H9 (cell line): ENCODE data around the gene WDR54. TPM values are rescaled to one million over a fixed set of nuclear protein-coding genes. Genes with fewer than 3 reads are reported as not detected.

Experiments
- DNase-seq: peaks from one replicate; pipeline ENCODE4 v3.0.0-alpha.2; 2017
- H2AFZ ChIP-seq: one replicate; pipeline ENCODE4 v1.6.1; 2013; ENCODE audit warnings: mild to moderate bottlenecking, low read length, control low read depth, moderate library complexity
- H2AK5ac ChIP-seq: 2 replicates; pipeline ENCODE4 v1.6.1; 2013; ENCODE audit warnings: low read length, control low read depth, mixed read lengths; ENCODE audit not compliant: insufficient read length
- H2BK120ac ChIP-seq: one replicate; pipeline ENCODE4 v1.6.1; 2013; ENCODE audit warnings: low read depth, mild to moderate bottlenecking, low read length, control low read depth, inconsistent platforms; ENCODE audit not compliant: poor library complexity, severe bottlenecking
- H2BK12ac ChIP-seq: 2 replicates; pipeline ENCODE4 v1.6.1; 2013; ENCODE audit warnings: low read length, control low read depth, mixed read lengths, low read depth; ENCODE audit not compliant: insufficient read length
- H2BK15ac ChIP-seq: 2 replicates; pipeline ENCODE4 v1.6.1; 2013; ENCODE audit warnings: low read depth, low read length, control low read depth
- H2BK20ac ChIP-seq: one replicate; pipeline ENCODE4 v1.6.1; 2013; ENCODE audit warnings: low read depth, mild to moderate bottlenecking, low read length, control low read depth, inconsistent platforms; ENCODE audit not compliant: poor library complexity, severe bottlenecking
- H2BK5ac ChIP-seq: 2 replicates; pipeline ENCODE4 v1.6.1; 2013; ENCODE audit warnings: low read length, control low read depth, mixed read lengths; ENCODE audit not compliant: insufficient read length
- H3K14ac ChIP-seq: 2 replicates; pipeline ENCODE4 v1.6.1; 2013; ENCODE audit warnings: low read length, control low read depth; ENCODE audit not compliant: insufficient read depth
- H3K18ac ChIP-seq: 2 replicates; pipeline ENCODE4 v1.6.1; 2013; ENCODE audit warnings: low read depth, mild to moderate bottlenecking, mixed read lengths, low read length, control low read depth; ENCODE audit not compliant: insufficient read length
- H3K23ac ChIP-seq: 2 replicates; pipeline ENCODE4 v1.6.1; 2013; ENCODE audit warnings: low read length, control low read depth, mixed read lengths, low read depth; ENCODE audit not compliant: insufficient read length
- H3K23me2 ChIP-seq: 2 replicates; pipeline ENCODE4 v1.6.1; 2013; ENCODE audit warnings: low read depth, mild to moderate bottlenecking, mixed read lengths, low read length, control low read depth; ENCODE audit not compliant: insufficient read length, poor library complexity, severe bottlenecking
- H3K27ac ChIP-seq: 2 replicates; pipeline ENCODE4 v1.5.1; 2013; ENCODE audit warnings: low read length, control low read depth, mixed read lengths, low read depth; ENCODE audit not compliant: insufficient read length
- H3K27me3 ChIP-seq: 2 replicates; pipeline ENCODE4 v1.6.1; 2013; ENCODE audit warnings: low read length, control low read depth, inconsistent platforms; ENCODE audit not compliant: insufficient read depth
- H3K4ac ChIP-seq: 2 replicates; pipeline ENCODE4 v1.6.1; 2013; ENCODE audit warnings: low read depth, mild to moderate bottlenecking, control low read depth, inconsistent platforms, low read length, moderate library complexity
- H3K4me1 ChIP-seq: 2 replicates; pipeline ENCODE4 v1.6.1; 2013; ENCODE audit warnings: low read length, control low read depth, inconsistent platforms; ENCODE audit not compliant: insufficient read depth
- H3K4me2 ChIP-seq: 2 replicates; pipeline ENCODE4 v1.6.1; 2013; ENCODE audit warnings: low read length, control low read depth, mixed read lengths; ENCODE audit not compliant: insufficient read length, insufficient read depth
- H3K56ac ChIP-seq: 2 replicates; pipeline ENCODE4 v1.6.1; 2013; ENCODE audit warnings: low read depth, mild to moderate bottlenecking, mixed read lengths, low read length, control low read depth; ENCODE audit not compliant: insufficient read length
- H3K79me1 ChIP-seq: 2 replicates; pipeline ENCODE4 v1.6.1; 2013; ENCODE audit warnings: low read depth, mild to moderate bottlenecking, moderate library complexity, low read length, control low read depth, inconsistent platforms; ENCODE audit not compliant: insufficient read depth, poor library complexity, severe bottlenecking
- H3K79me2 ChIP-seq: 2 replicates; pipeline ENCODE4 v1.6.1; 2013; ENCODE audit warnings: low read length, control low read depth, inconsistent platforms; ENCODE audit not compliant: insufficient read depth
- H3K9ac ChIP-seq: 2 replicates; pipeline ENCODE4 v1.6.1; 2013; ENCODE audit warnings: low read length, control low read depth, mixed read lengths; ENCODE audit not compliant: insufficient read length; ENCODE audit errors: extremely low read depth
- H3K9me3 ChIP-seq: one replicate; pipeline ENCODE4 v1.6.1; 2013; ENCODE audit warnings: low read depth, low read length, inconsistent platforms; ENCODE audit not compliant: control insufficient read depth
- H3T11ph ChIP-seq: one replicate; pipeline ENCODE4 v1.6.1; 2013; ENCODE audit warnings: mild to moderate bottlenecking, low read length, control low read depth, inconsistent platforms
- H4K20me1 ChIP-seq: one replicate; pipeline ENCODE4 v1.6.1; 2013; ENCODE audit not compliant: control insufficient read depth, insufficient read length, insufficient read depth
- H4K5ac ChIP-seq: 2 replicates; pipeline ENCODE4 v1.6.1; 2013; ENCODE audit warnings: low read depth, mild to moderate bottlenecking, mixed read lengths, low read length, control low read depth; ENCODE audit not compliant: insufficient read length
- H4K8ac ChIP-seq: replicated peaks from 2 replicates; pipeline ENCODE4 v1.6.1; 2013; ENCODE audit warnings: low read length, control low read depth, mixed read lengths, low read depth; ENCODE audit not compliant: insufficient read length
- H4K91ac ChIP-seq: 2 replicates; pipeline ENCODE4 v1.6.1; 2013; ENCODE audit warnings: low read depth, mild to moderate bottlenecking, moderate library complexity, mixed read lengths, low read length, control low read depth; ENCODE audit not compliant: insufficient read length
- H3K27ac Mint-ChIP-seq, 3 experiments: 2 replicates in 2 of 3; 3 replicates in 1 of 3; pipeline ENCODE4 v1.8.0; 2020 to 2021; ENCODE audit warnings: mixed read lengths in 3 of 3, mild to moderate bottlenecking in 1 of 3, moderate library complexity in 1 of 3
- H3K27me3 Mint-ChIP-seq: 2 replicates; pipeline ENCODE4 v1.8.0; 2021; ENCODE audit warnings: low read depth, mild to moderate bottlenecking, moderate library complexity, mixed read lengths
- H3K36me3 Mint-ChIP-seq, 3 experiments: 2 replicates in 2 of 3; 3 replicates in 1 of 3; pipeline ENCODE4 v1.8.0; 2020 to 2021; ENCODE audit warnings: low read depth in 3 of 3, mixed read lengths in 3 of 3; ENCODE audit not compliant: insufficient read depth in 1 of 3
- H3K4me1 Mint-ChIP-seq, 2 experiments: 2 replicates each; pipeline ENCODE4 v1.8.0; 2020; ENCODE audit warnings: mixed read lengths in 2 of 2
- H3K4me3 Mint-ChIP-seq, 2 experiments: 2 replicates in 1 of 2; 3 replicates in 1 of 2; pipeline ENCODE4 v1.8.0; 2020 to 2021; ENCODE audit warnings: mild to moderate bottlenecking in 2 of 2, mixed read lengths in 2 of 2, moderate library complexity in 1 of 2
- H3K9me3 Mint-ChIP-seq, 2 experiments: 2 replicates in 1 of 2; 3 replicates in 1 of 2; pipeline ENCODE4 v1.8.0; 2020; ENCODE audit warnings: mild to moderate bottlenecking in 2 of 2, mixed read lengths in 2 of 2, moderate library complexity in 1 of 2
- WGBS: extraction: QIAGEN DNeasy Blood & Tissue Kit; methylation state at CpG from one replicate; pipeline ENCODE4 v1.1.7; 2013; ENCODE audit warnings: missing lambda C conversion rate, low lambda C conversion rate, mixed read lengths; ENCODE audit not compliant: insufficient read length; ENCODE audit errors: extremely low coverage; 5-methylcytosine and 5-hydroxymethylcytosine counted together
- total RNA-seq: library from RNA; stranded (reverse); gene quantifications from 2 replicates; pipeline ENCODE4 v1.2.1, GENCODE V29; 2021
- TF ChIP-seq, protein P1 (sequence below): fragments of 200-600 bp; sonication (generic); conservative IDR thresholded peaks from 3 replicates; pipeline ENCODE4 v1.8.0; 2021; ENCODE audit warnings: antibody characterized with exemption, mild to moderate bottlenecking

The WDR54 gene
- total RNA-seq, 1 experiment from 2014 or later, result 66.4 TPM

DNA sequence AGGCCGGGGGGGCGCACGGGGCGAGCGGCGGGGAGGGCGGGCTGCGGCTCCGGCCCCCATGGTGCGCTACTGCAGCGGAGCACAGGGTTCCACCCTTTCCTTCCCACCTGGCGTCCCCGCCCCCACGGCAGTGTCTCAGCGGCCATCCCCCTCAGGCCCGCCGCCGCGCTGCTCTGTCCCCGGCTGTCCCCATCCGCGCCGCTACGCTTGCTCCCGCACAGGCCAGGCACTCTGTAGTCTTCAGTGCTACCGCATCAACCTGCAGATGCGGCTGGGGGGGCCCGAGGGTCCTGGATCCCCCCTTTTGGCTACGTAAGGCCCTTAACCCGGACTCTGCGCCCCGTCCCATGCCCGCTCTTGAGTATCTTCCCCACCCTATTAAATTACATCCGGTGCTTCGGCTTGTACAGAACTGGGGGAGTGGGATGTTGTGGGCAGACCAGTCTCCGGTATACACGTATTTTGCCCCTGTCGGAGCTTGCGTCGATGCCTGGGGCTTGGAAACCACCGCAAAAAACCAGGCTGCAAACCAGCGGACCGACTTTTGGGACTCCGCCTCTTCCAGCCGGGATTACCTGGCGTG, 36.1 kb downstream of the WDR54 start:
- Histone ChIP-seq H3K27ac (peak overlapping the region; percentile 80), H4K91ac (no peak overlapping the region), H3K23me2 (peaks cover 18% of the 10 kb centered on the region), H4K5ac (no peak overlapping the region), H2BK12ac (no peak overlapping the region), H4K20me1 (peaks cover 2% of the 10 kb centered on the region), H3K9me3 (no peaks in the 10 kb centered on the region), H2AK5ac (no peak overlapping the region), H3K9ac (peak overlapping the region; percentile 83), H2AFZ (no peak overlapping the region), H4K8ac (no peak overlapping the region), H3K14ac (peak overlapping the region; percentile 96), H2BK15ac (no peak overlapping the region), H2BK120ac (peak overlapping the region; percentile 78), H3K4me2 (peak overlapping the region; percentile 92), H3K18ac (peak overlapping the region; percentile 91), H3K23ac (no peak overlapping the region), H3K79me1 (no peaks in the 10 kb centered on the region), H3K56ac (no peak overlapping the region), H3K4me1 (peaks cover 2% of the 10 kb centered on the region; the same call in 1 of the 2 replicates), H3K4ac (no peak overlapping the region; the same call in 1 of the 2 replicates), H2BK5ac (no peak overlapping the region), H2BK20ac (no peak overlapping the region), H3K79me2 (no peaks in the 10 kb centered on the region), H3K27me3 (no peaks in the 10 kb centered on the region), H3T11ph (no peak overlapping the region)
- TF ChIP-seq, protein P1, sequence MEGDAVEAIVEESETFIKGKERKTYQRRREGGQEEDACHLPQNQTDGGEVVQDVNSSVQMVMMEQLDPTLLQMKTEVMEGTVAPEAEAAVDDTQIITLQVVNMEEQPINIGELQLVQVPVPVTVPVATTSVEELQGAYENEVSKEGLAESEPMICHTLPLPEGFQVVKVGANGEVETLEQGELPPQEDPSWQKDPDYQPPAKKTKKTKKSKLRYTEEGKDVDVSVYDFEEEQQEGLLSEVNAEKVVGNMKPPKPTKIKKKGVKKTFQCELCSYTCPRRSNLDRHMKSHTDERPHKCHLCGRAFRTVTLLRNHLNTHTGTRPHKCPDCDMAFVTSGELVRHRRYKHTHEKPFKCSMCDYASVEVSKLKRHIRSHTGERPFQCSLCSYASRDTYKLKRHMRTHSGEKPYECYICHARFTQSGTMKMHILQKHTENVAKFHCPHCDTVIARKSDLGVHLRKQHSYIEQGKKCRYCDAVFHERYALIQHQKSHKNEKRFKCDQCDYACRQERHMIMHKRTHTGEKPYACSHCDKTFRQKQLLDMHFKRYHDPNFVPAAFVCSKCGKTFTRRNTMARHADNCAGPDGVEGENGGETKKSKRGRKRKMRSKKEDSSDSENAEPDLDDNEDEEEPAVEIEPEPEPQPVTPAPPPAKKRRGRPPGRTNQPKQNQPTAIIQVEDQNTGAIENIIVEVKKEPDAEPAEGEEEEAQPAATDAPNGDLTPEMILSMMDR, result no peak
- no peaks in the 10 kb centered on the region for H3K27me3 Mint-ChIP-seq
- H3K4me1 Mint-ChIP-seq, result peaks cover 27 to 36% of the 10 kb centered on the region in 2 experiments
- H3K36me3 Mint-ChIP-seq, result peaks cover 4 to 22% (median 21%) of the 10 kb centered on the region in 3 experiments; a peak in 6 of 7 replicates
- H3K27ac Mint-ChIP-seq, result peak overlapping the region; percentile 98 to 99 (median 99)
- WGBS, result no CpG with 5 or more reads among the region's 46 CpGs
- peak; percentile 83 for DNase-seq
- H3K4me3 Mint-ChIP-seq, result peak overlapping the region; percentile 96 to 97
- H3K9me3 Mint-ChIP-seq, result no peaks in the 10 kb centered on the region
